GM23338 (cell line): ENCODE measurements around the gene BMP8B. TPM values are rescaled to one million over a fixed set of nuclear protein-coding genes. Genes with fewer than 3 reads are reported as not detected.

Source experiments
- ATAC-seq: fragments of 200-7000 bp; cut with Tn5 transposase; 3 replicates; pipeline ENCODE4 v1.9.1; 2020
- DNase-seq: peaks from one replicate; pipeline ENCODE4 v3.0.0-alpha.2; 2015; ENCODE audit warnings: low spot score
- H2AFZ ChIP-seq: fragments of 200-600 bp; sonication (generic); 2 replicates; pipeline ENCODE4 v1.8.0; 2016; ENCODE audit warnings: antibody characterized with exemption, mild to moderate bottlenecking, moderate library complexity
- H3F3A ChIP-seq: fragments of 200-600 bp; sonication (generic); replicated peaks from 2 replicates; pipeline ENCODE4 v1.8.0; 2017; ENCODE audit warnings: antibody characterized with exemption, mixed run types, low read depth
- H3K27ac ChIP-seq: fragments of 200-600 bp; sonication (generic); 2 replicates; pipeline ENCODE4 v1.6.1; 2016; ENCODE audit warnings: low read depth
- H3K27me3 ChIP-seq: fragments of 200-600 bp; sonication (generic); 2 replicates; pipeline ENCODE4 v1.8.0; 2016; ENCODE audit warnings: mild to moderate bottlenecking, mixed run types, moderate library complexity; ENCODE audit not compliant: insufficient read depth
- H3K36me3 ChIP-seq: fragments of 200-600 bp; sonication (generic); 2 replicates; pipeline ENCODE4 v1.8.0; 2016; ENCODE audit warnings: mild to moderate bottlenecking; ENCODE audit not compliant: insufficient read depth
- H3K4me1 ChIP-seq: fragments of 200-600 bp; sonication (generic); 2 replicates; pipeline ENCODE4 v1.8.0; 2016; ENCODE audit warnings: mild to moderate bottlenecking, moderate library complexity; ENCODE audit not compliant: insufficient read depth
- H3K4me2 ChIP-seq: fragments of 200-600 bp; sonication (generic); 2 replicates; pipeline ENCODE4 v1.7.1; 2017; ENCODE audit warnings: mixed run types
- H3K4me3 ChIP-seq: fragments of 200-600 bp; sonication (generic); 2 replicates; pipeline ENCODE4 v1.6.1; 2016; ENCODE audit warnings: mixed run types
- H3K79me2 ChIP-seq: fragments of 200-600 bp; sonication (generic); replicated peaks from 2 replicates; pipeline ENCODE4 v1.8.0; 2017; ENCODE audit warnings: mild to moderate bottlenecking; ENCODE audit not compliant: insufficient read depth
- H3K9me2 ChIP-seq: fragments of 200-600 bp; sonication (generic); 2 replicates; pipeline ENCODE4 v1.8.0; 2017; ENCODE audit not compliant: insufficient read depth
- H4K20me1 ChIP-seq: fragments of 200-600 bp; sonication (generic); replicated peaks from 2 replicates; pipeline ENCODE4 v1.8.0; 2017; ENCODE audit warnings: mild to moderate bottlenecking; ENCODE audit not compliant: insufficient read depth
- H3K27ac Mint-ChIP-seq: 2 replicates; pipeline ENCODE4 v1.8.0; 2020; ENCODE audit warnings: inconsistent platforms, mild to moderate bottlenecking, moderate library complexity, mixed read lengths
- H3K27me3 Mint-ChIP-seq: 3 replicates; pipeline ENCODE4 v1.8.0; 2022; ENCODE audit warnings: low read depth, mild to moderate bottlenecking, moderate library complexity, mixed read lengths, inconsistent platforms; ENCODE audit not compliant: insufficient read depth, poor library complexity
- H3K36me3 Mint-ChIP-seq: 3 replicates; pipeline ENCODE4 v1.8.0; 2021; ENCODE audit warnings: low read depth, mild to moderate bottlenecking, inconsistent platforms, moderate library complexity, mixed read lengths
- H3K4me1 Mint-ChIP-seq: 3 replicates; pipeline ENCODE4 v1.8.0; 2020; ENCODE audit warnings: mild to moderate bottlenecking, inconsistent platforms, mixed read lengths
- H3K4me3 Mint-ChIP-seq: 3 replicates; pipeline ENCODE4 v1.8.0; 2021; ENCODE audit warnings: moderate library complexity, mild to moderate bottlenecking, inconsistent platforms, mixed read lengths
- H3K9me3 Mint-ChIP-seq: 3 replicates; pipeline ENCODE4 v1.8.0; 2020; ENCODE audit warnings: moderate library complexity, mild to moderate bottlenecking, inconsistent platforms, mixed read lengths
- CTCF ChIP-seq, 2 experiments: fragments of 200-600 bp in 1 of 2; sonication (generic) in 1 of 2; conservative IDR thresholded peaks; 2 replicates each; pipeline versions ENCODE4 v1.5.1 to v1.6.1; 2016 to 2017; ENCODE audit warnings: antibody characterized with exemption in 2 of 2, low read depth in 2 of 2, mild to moderate bottlenecking in 2 of 2, moderate library complexity in 1 of 2
- EZH2phosphoT487 ChIP-seq: fragments of 200-600 bp; sonication (generic); IDR thresholded peaks from one replicate; pipeline ENCODE4 v1.8.1; 2018; ENCODE audit warnings: antibody characterized with exemption; ENCODE audit not compliant: unreplicated experiment
- POLR2AphosphoS5 ChIP-seq: IDR thresholded peaks from 2 replicates; pipeline ENCODE4 v1.6.1; 2016; ENCODE audit warnings: antibody characterized with exemption, low read depth
- REST ChIP-seq: IDR thresholded peaks from one replicate; pipeline ENCODE4 v1.6.1; 2018; ENCODE audit warnings: antibody characterized with exemption; ENCODE audit not compliant: unreplicated experiment
- STAT1 ChIP-seq: IDR thresholded peaks from one replicate; pipeline ENCODE4 v1.6.1; 2016; ENCODE audit warnings: antibody characterized with exemption; ENCODE audit not compliant: unreplicated experiment
- polyA plus RNA-seq: library from polyadenylated mRNA; unstranded; fragments of >200 nt; fragmentation: Nextera tagmentation; extraction: Ambion mirVana; gene quantifications from 2 replicates; pipeline ENCODE4 v1.2.1, GENCODE V29; 2016
- total RNA-seq: library from RNA; depleted of rRNA; stranded (reverse); fragments of >200 nt; shearing (Covaris generic); gene quantifications from 2 replicates; pipeline ENCODE4 v1.2.3, GENCODE V29; 2014
- TF ChIP-seq, protein P1 (sequence below): fragments of 250-450 bp; sonication (Bioruptor Pico); IDR thresholded peaks from 2 replicates; pipeline ENCODE4 v1.5.0; 2020; ENCODE audit warnings: mild to moderate bottlenecking, moderate library complexity
- TF ChIP-seq, protein P2 (sequence below): IDR thresholded peaks from 2 replicates; pipeline ENCODE4 v1.6.1; 2016; ENCODE audit warnings: antibody characterized with exemption

The BMP8B gene
- total and polyA plus RNA-seq, 2 experiments from 2014 or later, result 0.16 to 0.90 TPM

DNA sequence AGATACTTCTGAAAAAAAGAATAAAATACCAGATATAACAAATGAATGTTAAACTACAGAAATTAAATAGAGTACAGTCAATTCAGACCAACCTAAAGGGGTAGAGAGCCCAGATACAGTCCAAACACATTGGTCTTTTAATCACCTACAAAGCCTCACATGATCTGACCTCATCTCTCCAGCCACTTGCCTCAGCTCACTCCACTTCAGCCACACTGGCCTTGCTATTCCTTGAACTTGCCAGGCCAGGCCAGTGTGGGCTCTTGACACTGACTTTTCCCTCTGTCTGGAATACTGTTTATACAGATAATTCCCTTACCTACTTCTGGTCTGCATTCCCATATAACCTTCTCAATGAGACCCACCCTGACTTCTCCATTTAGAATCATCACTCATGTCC is 67.0 kb downstream of the BMP8B start (continued):
- TF ChIP-seq, protein P1, sequence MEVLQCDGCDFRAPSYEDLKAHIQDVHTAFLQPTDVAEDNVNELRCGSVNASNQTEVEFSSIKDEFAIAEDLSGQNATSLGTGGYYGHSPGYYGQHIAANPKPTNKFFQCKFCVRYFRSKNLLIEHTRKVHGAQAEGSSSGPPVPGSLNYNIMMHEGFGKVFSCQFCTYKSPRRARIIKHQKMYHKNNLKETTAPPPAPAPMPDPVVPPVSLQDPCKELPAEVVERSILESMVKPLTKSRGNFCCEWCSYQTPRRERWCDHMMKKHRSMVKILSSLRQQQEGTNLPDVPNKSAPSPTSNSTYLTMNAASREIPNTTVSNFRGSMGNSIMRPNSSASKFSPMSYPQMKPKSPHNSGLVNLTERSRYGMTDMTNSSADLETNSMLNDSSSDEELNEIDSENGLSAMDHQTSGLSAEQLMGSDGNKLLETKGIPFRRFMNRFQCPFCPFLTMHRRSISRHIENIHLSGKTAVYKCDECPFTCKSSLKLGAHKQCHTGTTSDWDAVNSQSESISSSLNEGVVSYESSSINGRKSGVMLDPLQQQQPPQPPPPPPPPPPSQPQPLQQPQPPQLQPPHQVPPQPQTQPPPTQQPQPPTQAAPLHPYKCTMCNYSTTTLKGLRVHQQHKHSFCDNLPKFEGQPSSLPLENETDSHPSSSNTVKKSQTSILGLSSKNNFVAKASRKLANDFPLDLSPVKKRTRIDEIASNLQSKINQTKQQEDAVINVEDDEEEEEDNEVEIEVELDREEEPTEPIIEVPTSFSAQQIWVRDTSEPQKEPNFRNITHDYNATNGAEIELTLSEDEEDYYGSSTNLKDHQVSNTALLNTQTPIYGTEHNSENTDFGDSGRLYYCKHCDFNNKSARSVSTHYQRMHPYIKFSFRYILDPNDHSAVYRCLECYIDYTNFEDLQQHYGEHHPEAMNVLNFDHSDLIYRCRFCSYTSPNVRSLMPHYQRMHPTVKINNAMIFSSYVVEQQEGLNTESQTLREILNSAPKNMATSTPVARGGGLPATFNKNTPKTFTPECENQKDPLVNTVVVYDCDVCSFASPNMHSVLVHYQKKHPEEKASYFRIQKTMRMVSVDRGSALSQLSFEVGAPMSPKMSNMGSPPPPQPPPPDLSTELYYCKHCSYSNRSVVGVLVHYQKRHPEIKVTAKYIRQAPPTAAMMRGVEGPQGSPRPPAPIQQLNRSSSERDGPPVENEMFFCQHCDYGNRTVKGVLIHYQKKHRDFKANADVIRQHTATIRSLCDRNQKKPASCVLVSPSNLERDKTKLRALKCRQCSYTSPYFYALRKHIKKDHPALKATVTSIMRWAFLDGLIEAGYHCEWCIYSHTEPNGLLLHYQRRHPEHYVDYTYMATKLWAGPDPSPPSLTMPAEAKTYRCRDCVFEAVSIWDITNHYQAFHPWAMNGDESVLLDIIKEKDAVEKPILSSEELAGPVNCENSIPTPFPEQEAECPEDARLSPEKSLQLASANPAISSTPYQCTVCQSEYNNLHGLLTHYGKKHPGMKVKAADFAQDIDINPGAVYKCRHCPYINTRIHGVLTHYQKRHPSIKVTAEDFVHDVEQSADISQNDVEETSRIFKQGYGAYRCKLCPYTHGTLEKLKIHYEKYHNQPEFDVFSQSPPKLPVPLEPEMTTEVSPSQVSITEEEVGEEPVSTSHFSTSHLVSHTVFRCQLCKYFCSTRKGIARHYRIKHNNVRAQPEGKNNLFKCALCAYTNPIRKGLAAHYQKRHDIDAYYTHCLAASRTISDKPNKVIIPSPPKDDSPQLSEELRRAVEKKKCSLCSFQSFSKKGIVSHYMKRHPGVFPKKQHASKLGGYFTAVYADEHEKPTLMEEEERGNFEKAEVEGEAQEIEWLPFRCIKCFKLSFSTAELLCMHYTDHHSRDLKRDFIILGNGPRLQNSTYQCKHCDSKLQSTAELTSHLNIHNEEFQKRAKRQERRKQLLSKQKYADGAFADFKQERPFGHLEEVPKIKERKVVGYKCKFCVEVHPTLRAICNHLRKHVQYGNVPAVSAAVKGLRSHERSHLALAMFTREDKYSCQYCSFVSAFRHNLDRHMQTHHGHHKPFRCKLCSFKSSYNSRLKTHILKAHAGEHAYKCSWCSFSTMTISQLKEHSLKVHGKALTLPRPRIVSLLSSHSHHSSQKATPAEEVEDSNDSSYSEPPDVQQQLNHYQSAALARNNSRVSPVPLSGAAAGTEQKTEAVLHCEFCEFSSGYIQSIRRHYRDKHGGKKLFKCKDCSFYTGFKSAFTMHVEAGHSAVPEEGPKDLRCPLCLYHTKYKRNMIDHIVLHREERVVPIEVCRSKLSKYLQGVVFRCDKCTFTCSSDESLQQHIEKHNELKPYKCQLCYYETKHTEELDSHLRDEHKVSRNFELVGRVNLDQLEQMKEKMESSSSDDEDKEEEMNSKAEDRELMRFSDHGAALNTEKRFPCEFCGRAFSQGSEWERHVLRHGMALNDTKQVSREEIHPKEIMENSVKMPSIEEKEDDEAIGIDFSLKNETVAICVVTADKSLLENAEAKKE, result no peak
- TF ChIP-seq EZH2phosphoT487 (no peak), POLR2AphosphoS5 (no peak), STAT1 (no peak)
- TF ChIP-seq, protein P2, sequence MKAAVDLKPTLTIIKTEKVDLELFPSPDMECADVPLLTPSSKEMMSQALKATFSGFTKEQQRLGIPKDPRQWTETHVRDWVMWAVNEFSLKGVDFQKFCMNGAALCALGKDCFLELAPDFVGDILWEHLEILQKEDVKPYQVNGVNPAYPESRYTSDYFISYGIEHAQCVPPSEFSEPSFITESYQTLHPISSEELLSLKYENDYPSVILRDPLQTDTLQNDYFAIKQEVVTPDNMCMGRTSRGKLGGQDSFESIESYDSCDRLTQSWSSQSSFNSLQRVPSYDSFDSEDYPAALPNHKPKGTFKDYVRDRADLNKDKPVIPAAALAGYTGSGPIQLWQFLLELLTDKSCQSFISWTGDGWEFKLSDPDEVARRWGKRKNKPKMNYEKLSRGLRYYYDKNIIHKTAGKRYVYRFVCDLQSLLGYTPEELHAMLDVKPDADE, result no peak

GRCh38 chr1:39720094-39720999 is 68.3 kb downstream of the BMP8B start:
- no peak for TF ChIP-seq POLR2AphosphoS5
- no peak for TF ChIP-seq REST
- TF ChIP-seq CTCF (conservative IDR thresholded peaks at IDR 0.05; ENCODE audit: low read depth in 2 of 2), result peak; percentile 52 to 88
- Histone ChIP-seq H4K20me1 (peaks cover 11% of the 10 kb centered on the region; the same call in 1 of the 2 replicates), H3K27ac (no peak overlapping the region), H3K4me1 (no peaks in the 10 kb centered on the region), H3K4me3 (no peak overlapping the region), H3K9me2 (no peaks in the 10 kb centered on the region), H3F3A (no peaks in the 10 kb centered on the region), H3K36me3 (no peaks in the 10 kb centered on the region), H3K27me3 (peaks cover 95% of the 10 kb centered on the region), H3K4me2 (no peak overlapping the region), H3K79me2 (no peaks in the 10 kb centered on the region), H2AFZ (no peak overlapping the region)
- DNase-seq (peak; percentile 72), ATAC-seq (no peak; the same call in 2 of the 3 replicates)
- peaks cover 58% of the 10 kb centered on the region for H3K27me3 Mint-ChIP-seq
- H3K36me3 Mint-ChIP-seq, result no peaks in the 10 kb centered on the region
- no peaks in the 10 kb centered on the region for H3K9me3 Mint-ChIP-seq
- no peaks in the 10 kb centered on the region for H3K4me1 Mint-ChIP-seq
- no peak overlapping the region for H3K4me3 Mint-ChIP-seq
- H3K27ac Mint-ChIP-seq, result no peak overlapping the region
